ENCODE measurements around the gene CAMTA1.
A peak's percentile ranks its signal among the peaks of the same experiment; 100 is the strongest.

CAMTA1 gene

DNA sequence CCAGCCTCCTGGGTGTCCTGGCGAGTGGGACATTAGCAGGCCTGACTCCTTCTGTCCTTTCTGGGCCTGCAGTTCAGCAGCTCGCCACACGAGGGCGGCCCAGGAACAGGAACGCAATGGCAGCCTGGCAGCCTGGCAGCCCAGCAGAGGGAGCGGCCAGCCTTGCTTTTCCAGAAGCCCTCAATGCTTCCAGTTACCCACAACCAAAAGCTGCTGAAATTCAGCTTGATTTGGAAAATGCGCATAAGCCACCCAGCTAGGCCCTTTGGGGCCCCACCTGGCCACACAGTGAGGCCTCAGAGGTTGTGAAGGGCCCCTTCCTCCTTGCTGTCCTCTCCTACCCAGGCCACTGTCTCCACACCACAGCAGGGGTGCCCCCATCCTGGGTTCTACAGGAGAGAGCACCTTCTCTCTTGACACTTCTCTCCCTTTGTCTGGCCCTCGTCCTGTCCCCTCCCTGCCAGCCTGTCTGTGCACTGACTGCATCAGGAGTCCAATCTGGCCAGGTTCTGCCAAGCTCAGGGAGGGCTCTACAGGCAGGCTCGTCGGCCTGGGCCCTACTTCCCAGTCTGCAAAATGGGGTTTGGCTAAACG is 882.5 kb downstream of the CAMTA1 start:
- Histone ChIP-seq H3K4me3 (ENCODE audit: extremely low read depth, insufficient read depth, low read length, poor library complexity, severe bottlenecking) (no peak overlapping the region), H3K36me3 (ENCODE audit: control insufficient read depth, insufficient read depth, low read length) (no peaks in the 10 kb centered on the region), H3K9me3 (ENCODE audit: control insufficient read depth, low read length) (no peaks in the 10 kb centered on the region), H3K4me1 (ENCODE audit: control insufficient read depth, insufficient read depth, low read length, poor library complexity, severe bottlenecking) (peaks cover 5% of the 10 kb centered on the region), H3K27ac (ENCODE audit: low read depth, low read length, severe bottlenecking) (peak overlapping the region; percentile 81)
- 10 to 29% methylated on average over 9 to 10 of the region's 11 CpGs for WGBS, 2 experiments (ENCODE audit: insufficient coverage in 2 of 2)

DNA sequence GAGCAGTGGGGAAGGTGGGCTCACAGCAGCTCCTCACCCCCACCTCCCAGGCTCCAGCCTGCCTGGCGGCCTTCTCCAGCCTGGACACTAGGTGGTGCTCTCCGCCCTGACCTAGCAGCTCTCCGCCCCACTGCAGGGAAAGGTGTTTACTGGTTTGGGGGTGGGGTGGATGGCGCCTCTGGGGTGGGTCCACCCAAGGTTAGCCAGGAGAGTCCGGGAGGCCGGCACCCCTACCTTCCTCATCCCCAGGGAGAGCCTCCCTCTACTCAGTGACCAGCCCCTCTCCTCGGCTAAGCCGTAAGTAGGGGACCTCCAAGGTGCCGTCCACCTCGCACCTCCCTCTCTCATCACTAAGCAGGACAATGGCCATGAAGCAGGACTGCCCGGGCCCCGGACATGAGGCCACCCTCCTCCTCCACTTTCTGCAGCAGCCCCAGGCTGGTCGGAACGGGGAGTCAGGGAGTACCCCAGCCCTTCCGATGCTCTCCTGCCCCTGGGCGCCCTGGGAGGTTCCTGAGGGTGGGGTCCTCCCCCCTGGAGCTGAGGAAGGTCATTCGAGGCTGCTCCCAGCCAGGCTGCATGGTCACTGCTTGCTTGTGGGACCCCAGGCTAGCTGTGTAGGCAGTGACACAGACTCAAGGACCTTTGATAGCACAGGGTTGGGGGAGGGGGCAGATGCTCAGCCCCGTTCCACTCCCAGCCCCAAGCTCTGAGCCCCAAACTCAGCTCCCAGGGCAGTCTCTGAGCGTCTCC is 884.5 kb downstream of the CAMTA1 start:
- H3K4me1 ChIP-seq (ENCODE audit: control insufficient read depth, insufficient read depth, low read length, poor library complexity, severe bottlenecking) = peaks cover 5% of the 10 kb centered on the region
- no peaks in the 10 kb centered on the region for H3K36me3 ChIP-seq (ENCODE audit: control insufficient read depth, insufficient read depth, low read length)
- H3K4me3 ChIP-seq (ENCODE audit: extremely low read depth, insufficient read depth, low read length, poor library complexity, severe bottlenecking) = no peak overlapping the region
- H3K9me3 ChIP-seq (ENCODE audit: control insufficient read depth, low read length) = no peaks in the 10 kb centered on the region
- peak overlapping the region; percentile 92 for H3K27ac ChIP-seq (ENCODE audit: low read depth, low read length, severe bottlenecking)
- 52 to 58% methylated on average over 6 to 12 of the region's 19 CpGs for WGBS, 2 experiments (ENCODE audit: insufficient coverage in 2 of 2)

DNA sequence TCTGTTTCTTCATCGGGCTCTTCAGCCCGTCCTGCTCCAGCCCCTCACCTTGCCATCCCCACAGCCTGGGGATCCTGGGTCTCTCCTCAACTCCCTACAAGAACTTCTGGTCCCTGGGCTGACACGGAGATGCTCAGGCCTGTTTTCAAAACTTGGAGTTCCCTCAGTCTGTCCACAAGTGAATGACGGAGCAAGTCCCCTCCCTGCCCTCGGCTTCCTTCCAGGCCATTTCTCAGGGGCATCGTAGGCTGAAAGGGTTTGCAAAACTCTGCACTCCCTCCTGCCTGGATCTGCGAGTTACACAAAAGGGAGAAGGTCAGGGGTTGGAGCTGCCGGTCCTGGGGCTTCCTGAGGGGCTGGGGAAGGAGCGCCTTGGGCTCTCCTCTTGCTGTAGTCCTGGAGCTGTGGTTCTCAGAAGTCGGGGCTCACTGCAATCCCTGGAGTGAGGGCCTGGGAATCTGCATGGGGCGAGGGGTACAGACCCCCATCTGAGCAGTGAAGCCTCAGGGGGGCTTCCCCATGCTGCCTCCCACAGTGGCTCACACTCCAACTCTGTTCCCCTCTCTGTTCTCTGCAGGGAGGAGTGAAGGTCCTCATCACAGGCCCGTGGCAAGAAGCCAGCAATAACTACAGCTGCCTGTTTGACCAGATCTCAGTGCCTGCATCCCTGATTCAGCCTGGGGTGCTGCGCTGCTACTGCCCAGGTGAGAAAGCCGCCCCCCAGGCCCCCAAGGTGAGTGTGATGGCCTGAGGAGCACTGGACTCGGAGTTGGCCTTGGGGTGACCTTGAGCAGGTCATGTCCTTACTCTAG is 885.3 kb downstream of the CAMTA1 start:
- Histone ChIP-seq H3K4me3 (ENCODE audit: extremely low read depth, insufficient read depth, low read length, poor library complexity, severe bottlenecking) (no peak overlapping the region), H3K36me3 (ENCODE audit: control insufficient read depth, insufficient read depth, low read length) (no peaks in the 10 kb centered on the region), H3K4me1 (ENCODE audit: control insufficient read depth, insufficient read depth, low read length, poor library complexity, severe bottlenecking) (peaks cover 5% of the 10 kb centered on the region), H3K9me3 (ENCODE audit: control insufficient read depth, low read length) (no peaks in the 10 kb centered on the region), H3K27ac (ENCODE audit: low read depth, low read length, severe bottlenecking) (peak overlapping the region; percentile 29)
- 65 to 67% methylated on average over 13 to 15 of the region's 15 CpGs for WGBS, 2 experiments (ENCODE audit: insufficient coverage in 2 of 2)

- peaks cover 5% of the 10 kb centered on the region for H3K4me1 ChIP-seq (ENCODE audit: control insufficient read depth, insufficient read depth, low read length, poor library complexity, severe bottlenecking)
- no peak overlapping the region for H3K4me3 ChIP-seq (ENCODE audit: extremely low read depth, insufficient read depth, low read length, poor library complexity, severe bottlenecking)
- no peak overlapping the region for H3K27ac ChIP-seq (ENCODE audit: low read depth, low read length, severe bottlenecking)
- no peaks in the 10 kb centered on the region for H3K36me3 ChIP-seq (ENCODE audit: control insufficient read depth, insufficient read depth, low read length)
- H3K9me3 ChIP-seq (ENCODE audit: control insufficient read depth, low read length) = no peaks in the 10 kb centered on the region
- WGBS, 2 experiments (ENCODE audit: insufficient coverage in 2 of 2) = 91 to 95% methylated on average over 8 of the region's 11 CpGs
Measured at GRCh38 chr1:7671146-7671465, 885.9 kb downstream of the CAMTA1 start.

DNA sequence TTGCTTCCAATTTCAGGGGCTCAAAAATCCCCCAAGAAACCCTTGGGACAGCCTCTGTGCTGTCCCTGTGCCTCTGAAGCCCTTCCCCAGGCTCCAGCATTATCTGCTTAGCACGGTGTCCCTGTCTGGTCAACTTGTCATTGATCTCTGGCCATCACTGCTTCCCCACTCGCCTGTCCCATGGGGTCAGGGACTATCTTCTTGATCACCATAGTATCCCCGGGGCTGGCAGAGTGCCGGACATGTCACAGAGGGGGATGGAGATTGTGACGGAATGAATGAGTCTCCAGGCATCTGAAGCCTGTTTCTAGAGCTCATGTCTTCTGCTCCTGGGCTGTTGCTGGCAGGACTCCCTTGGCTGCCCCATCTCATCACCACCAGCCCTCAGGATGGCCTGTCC is 886.4 kb downstream of the CAMTA1 start:
- Histone ChIP-seq H3K4me1 (ENCODE audit: control insufficient read depth, insufficient read depth, low read length, poor library complexity, severe bottlenecking) (peaks cover 5% of the 10 kb centered on the region), H3K4me3 (ENCODE audit: extremely low read depth, insufficient read depth, low read length, poor library complexity, severe bottlenecking) (no peak overlapping the region), H3K27ac (ENCODE audit: low read depth, low read length, severe bottlenecking) (no peak overlapping the region), H3K36me3 (ENCODE audit: control insufficient read depth, insufficient read depth, low read length) (no peaks in the 10 kb centered on the region), H3K9me3 (ENCODE audit: control insufficient read depth, low read length) (no peaks in the 10 kb centered on the region)
- WGBS, 2 experiments (ENCODE audit: insufficient coverage in 2 of 2) = 97 to 100% methylated on average over 2 to 4 of the region's 5 CpGs

- Histone ChIP-seq H3K36me3 (ENCODE audit: control insufficient read depth, insufficient read depth, low read length) (no peaks in the 10 kb centered on the region), H3K4me3 (ENCODE audit: extremely low read depth, insufficient read depth, low read length, poor library complexity, severe bottlenecking) (no peak overlapping the region), H3K4me1 (ENCODE audit: control insufficient read depth, insufficient read depth, low read length, poor library complexity, severe bottlenecking) (peaks cover 2% of the 10 kb centered on the region), H3K9me3 (ENCODE audit: control insufficient read depth, low read length) (no peaks in the 10 kb centered on the region), H3K27ac (ENCODE audit: low read depth, low read length, severe bottlenecking) (no peak overlapping the region)
- 95 to 96% methylated on average over 10 to 11 of the region's 11 CpGs for WGBS, 2 experiments (ENCODE audit: insufficient coverage in 2 of 2)
Measured at GRCh38 chr1:7672864-7673263, 887.6 kb downstream of the CAMTA1 start.

DNA sequence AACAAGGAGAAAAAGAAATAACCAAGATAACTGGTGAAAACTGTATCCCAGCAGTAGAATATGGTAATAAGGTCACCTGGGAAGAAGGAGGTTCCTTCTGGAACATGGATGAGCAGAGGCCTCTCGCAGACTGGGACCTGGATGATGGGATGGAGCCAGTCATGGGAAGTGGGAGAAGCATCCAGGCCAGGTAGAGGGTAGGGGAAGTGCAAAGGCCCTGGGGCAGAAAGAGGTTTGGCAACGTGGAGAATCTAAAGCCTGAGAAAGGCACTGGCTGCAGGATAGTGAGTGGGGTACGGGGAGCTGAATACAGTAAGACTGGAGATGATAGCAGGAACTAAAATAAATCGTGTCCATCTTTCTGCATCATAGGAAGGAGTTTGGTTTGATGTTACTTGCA is 889.7 kb downstream of the CAMTA1 start:
- Histone ChIP-seq H3K4me1 (ENCODE audit: control insufficient read depth, insufficient read depth, low read length, poor library complexity, severe bottlenecking) (peaks cover 4% of the 10 kb centered on the region), H3K4me3 (ENCODE audit: extremely low read depth, insufficient read depth, low read length, poor library complexity, severe bottlenecking) (no peak overlapping the region), H3K9me3 (ENCODE audit: control insufficient read depth, low read length) (no peaks in the 10 kb centered on the region), H3K36me3 (ENCODE audit: control insufficient read depth, insufficient read depth, low read length) (no peaks in the 10 kb centered on the region), H3K27ac (ENCODE audit: low read depth, low read length, severe bottlenecking) (no peak overlapping the region)
- WGBS, 2 experiments (ENCODE audit: insufficient coverage in 2 of 2) = 76 to 77% methylated on average over 4 of the region's 4 CpGs

GRCh38 chr1:7675431-7676273 is 890.4 kb downstream of the CAMTA1 start:
- Histone ChIP-seq H3K27ac (ENCODE audit: low read depth, low read length, severe bottlenecking) (no peak overlapping the region), H3K4me1 (ENCODE audit: control insufficient read depth, insufficient read depth, low read length, poor library complexity, severe bottlenecking) (peaks cover 4% of the 10 kb centered on the region), H3K36me3 (ENCODE audit: control insufficient read depth, insufficient read depth, low read length) (no peaks in the 10 kb centered on the region), H3K4me3 (ENCODE audit: extremely low read depth, insufficient read depth, low read length, poor library complexity, severe bottlenecking) (no peak overlapping the region), H3K9me3 (ENCODE audit: control insufficient read depth, low read length) (no peaks in the 10 kb centered on the region)
- 81 to 93% methylated on average over 11 to 18 of the region's 19 CpGs for WGBS, 2 experiments (ENCODE audit: insufficient coverage in 2 of 2)

GRCh38 chr1:7676274-7676945 is 891.2 kb downstream of the CAMTA1 start:
- H3K27ac ChIP-seq (ENCODE audit: low read depth, low read length, severe bottlenecking) = no peak overlapping the region
- no peaks in the 10 kb centered on the region for H3K36me3 ChIP-seq (ENCODE audit: control insufficient read depth, insufficient read depth, low read length)
- WGBS, 2 experiments (ENCODE audit: insufficient coverage in 2 of 2) = 88 to 89% methylated on average over 13 to 15 of the region's 15 CpGs
- no peaks in the 10 kb centered on the region for H3K9me3 ChIP-seq (ENCODE audit: control insufficient read depth, low read length)
- no peak overlapping the region for H3K4me3 ChIP-seq (ENCODE audit: extremely low read depth, insufficient read depth, low read length, poor library complexity, severe bottlenecking)
- peaks cover 4% of the 10 kb centered on the region for H3K4me1 ChIP-seq (ENCODE audit: control insufficient read depth, insufficient read depth, low read length, poor library complexity, severe bottlenecking)

DNA sequence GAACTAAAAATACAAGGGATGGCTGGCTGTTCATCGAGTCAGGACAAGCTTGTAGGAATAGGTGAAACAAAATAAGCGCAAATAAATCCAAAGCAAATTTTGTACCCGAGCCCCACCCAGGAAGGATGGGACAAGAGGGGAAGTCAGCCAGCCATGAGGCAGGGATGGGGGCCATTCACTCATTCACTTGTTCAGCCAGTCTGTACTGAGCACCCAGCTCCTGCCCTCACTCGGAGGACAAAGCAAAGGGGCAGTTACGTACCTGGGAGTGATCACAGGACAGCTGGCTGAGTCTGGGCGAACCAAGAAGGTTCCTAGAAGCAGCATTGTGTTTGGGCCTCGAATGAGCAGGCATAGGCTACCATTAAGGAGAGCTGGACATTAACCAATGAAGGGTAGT is 891.9 kb downstream of the CAMTA1 start:
- WGBS, 2 experiments (ENCODE audit: insufficient coverage in 2 of 2) = 89 to 98% methylated on average over 6 to 7 of the region's 7 CpGs
- Histone ChIP-seq H3K4me3 (ENCODE audit: extremely low read depth, insufficient read depth, low read length, poor library complexity, severe bottlenecking) (no peak overlapping the region), H3K4me1 (ENCODE audit: control insufficient read depth, insufficient read depth, low read length, poor library complexity, severe bottlenecking) (peaks cover 4% of the 10 kb centered on the region), H3K9me3 (ENCODE audit: control insufficient read depth, low read length) (no peaks in the 10 kb centered on the region), H3K36me3 (ENCODE audit: control insufficient read depth, insufficient read depth, low read length) (no peaks in the 10 kb centered on the region), H3K27ac (ENCODE audit: low read depth, low read length, severe bottlenecking) (no peak overlapping the region)
